ENCODE data around the gene PTPN21.
"Not testable (repeated sequence)": the region's sequence is repeated elsewhere in the genome, so short reads cannot be mapped to it uniquely, and the experiment has no call there.

Gene PTPN21

GRCh38 chr14:88551094-88551870 is 3.5 kb downstream of the PTPN21 start:
- peak; percentile 46 for DNase-seq

- no peak for DNase-seq
Measured at GRCh38 chr14:88550078-88550477, 4.7 kb downstream of the PTPN21 start.

- DNase-seq: no peak
Measured at GRCh38 chr14:88547386-88547780, 7.4 kb downstream of the PTPN21 start.

GRCh38 chr14:88546621-88547385 is 8.0 kb downstream of the PTPN21 start:
- no peak for DNase-seq

- no peak for DNase-seq
Measured at GRCh38 chr14:88545256-88545655, 9.6 kb downstream of the PTPN21 start.

GRCh38 chr14:88542857-88543795 is 11.7 kb downstream of the PTPN21 start:
- DNase-seq: no peak

GRCh38 chr14:88541324-88541723 is 13.5 kb downstream of the PTPN21 start:
- no peak for DNase-seq

- DNase-seq: no peak
Measured at GRCh38 chr14:88535813-88536212, 19.0 kb downstream of the PTPN21 start.

- no peak for DNase-seq
Measured at GRCh38 chr14:88535149-88535548, 19.7 kb downstream of the PTPN21 start.

GRCh38 chr14:88533064-88533602 is 21.7 kb downstream of the PTPN21 start:
- DNase-seq: no peak

- DNase-seq: not testable (repeated sequence)
Measured at GRCh38 chr14:88529889-88530288, 24.9 kb downstream of the PTPN21 start.

GRCh38 chr14:88522393-88522792 is 32.4 kb downstream of the PTPN21 start:
- DNase-seq: no peak

- DNase-seq: no peak
Measured at GRCh38 chr14:88521818-88522217, 33.0 kb downstream of the PTPN21 start.

- DNase-seq: no peak
Measured at GRCh38 chr14:88519907-88520306, 34.9 kb downstream of the PTPN21 start.

- no peak for DNase-seq
Measured at GRCh38 chr14:88518592-88519512, 36.0 kb downstream of the PTPN21 start.

GRCh38 chr14:88516861-88517357 is 37.9 kb downstream of the PTPN21 start:
- DNase-seq: no peak

GRCh38 chr14:88515499-88516221 is 39.1 kb downstream of the PTPN21 start:
- no peak for DNase-seq

GRCh38 chr14:88507208-88507607 is 47.6 kb downstream of the PTPN21 start:
- DNase-seq: no peak

GRCh38 chr14:88505621-88506020 is 49.2 kb downstream of the PTPN21 start:
- no peak for DNase-seq

GRCh38 chr14:88504602-88505001 is 50.2 kb downstream of the PTPN21 start:
- DNase-seq: no peak

Data from CD4-positive, alpha-beta T cell treated with Interleukin-12 subunit alpha and Interleukin-12 subunit beta, for 1 hour (primary cell).